ENCODE results near the gene SBNO2.

Gene SBNO2

DNA sequence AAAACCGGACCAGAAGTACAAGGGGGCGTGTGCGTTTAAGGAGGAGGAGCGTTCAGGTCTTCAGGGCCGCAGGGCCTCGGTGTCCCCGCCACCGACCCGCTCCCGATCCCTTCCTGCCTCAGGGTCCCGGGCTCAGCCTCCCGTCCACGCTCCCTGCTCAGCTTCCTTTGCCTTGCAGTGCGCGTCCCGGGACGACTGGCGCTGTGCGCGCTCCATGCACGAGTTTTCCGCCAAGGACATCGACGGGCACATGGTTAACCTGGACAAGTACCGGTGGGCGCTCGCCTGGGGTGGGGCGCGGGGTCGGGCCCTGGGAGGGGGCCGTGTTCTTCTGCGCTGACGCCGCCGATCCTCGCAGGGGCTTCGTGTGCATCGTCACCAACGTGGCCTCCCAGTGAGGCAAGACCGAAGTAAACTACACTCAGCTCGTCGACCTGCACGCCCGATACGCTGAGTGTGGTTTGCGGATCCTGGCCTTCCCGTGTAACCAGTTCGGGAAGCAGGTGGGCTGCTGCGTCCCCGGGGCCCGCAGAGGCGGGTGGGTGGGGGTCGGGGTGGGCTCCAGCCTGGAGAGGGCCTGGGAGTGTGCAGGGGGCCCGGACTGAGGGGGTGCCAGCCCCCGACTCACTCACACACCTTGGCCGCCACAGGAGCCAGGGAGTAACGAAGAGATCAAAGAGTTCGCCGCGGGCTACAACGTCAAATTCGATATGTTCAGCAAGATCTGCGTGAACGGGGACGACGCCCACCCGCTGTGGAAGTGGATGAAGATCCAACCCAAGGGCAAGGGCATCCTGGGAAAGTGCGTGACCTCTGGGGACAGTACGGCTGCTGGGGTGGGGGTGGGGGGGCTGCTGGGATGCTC, 68.8 kb downstream of the SBNO2 start:
- peak; percentile 19 for DNase-seq

DNA sequence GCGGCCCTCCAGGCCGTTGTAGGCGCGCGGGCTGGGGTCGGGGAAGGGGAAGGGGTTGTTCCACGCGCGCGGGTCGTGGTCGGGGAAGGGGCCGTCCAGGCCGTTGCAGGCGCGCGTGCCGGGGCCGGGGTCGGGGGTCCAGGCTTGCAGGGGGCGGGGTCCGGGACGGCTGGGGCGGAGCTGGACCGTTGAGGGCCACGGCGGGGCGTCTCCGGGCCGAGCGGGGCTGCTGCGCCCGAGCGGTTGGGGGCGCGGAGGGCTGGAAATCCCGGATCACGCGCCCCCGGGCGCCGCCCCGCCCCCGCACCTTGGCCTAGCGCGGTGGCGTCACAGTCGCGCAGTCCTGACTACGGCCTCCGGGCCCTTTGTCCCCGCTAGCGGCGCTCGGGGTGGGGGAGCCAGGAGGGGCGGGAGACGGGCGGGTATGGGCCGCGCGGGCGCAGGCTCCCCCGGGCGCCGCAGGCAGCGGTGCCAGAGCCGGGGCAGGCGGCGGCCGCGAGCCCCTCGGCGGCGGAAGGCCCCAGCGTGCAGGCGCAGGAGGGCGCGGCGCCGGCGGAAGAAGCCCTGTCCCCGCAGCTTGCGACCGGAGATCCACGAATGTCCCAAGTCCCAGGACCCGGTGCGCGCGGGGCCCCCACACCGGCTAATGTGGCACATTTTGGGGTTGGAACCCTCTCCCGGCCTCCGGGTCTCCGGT, 69.6 kb downstream of the SBNO2 start:
- peak; percentile 88 for DNase-seq

DNA sequence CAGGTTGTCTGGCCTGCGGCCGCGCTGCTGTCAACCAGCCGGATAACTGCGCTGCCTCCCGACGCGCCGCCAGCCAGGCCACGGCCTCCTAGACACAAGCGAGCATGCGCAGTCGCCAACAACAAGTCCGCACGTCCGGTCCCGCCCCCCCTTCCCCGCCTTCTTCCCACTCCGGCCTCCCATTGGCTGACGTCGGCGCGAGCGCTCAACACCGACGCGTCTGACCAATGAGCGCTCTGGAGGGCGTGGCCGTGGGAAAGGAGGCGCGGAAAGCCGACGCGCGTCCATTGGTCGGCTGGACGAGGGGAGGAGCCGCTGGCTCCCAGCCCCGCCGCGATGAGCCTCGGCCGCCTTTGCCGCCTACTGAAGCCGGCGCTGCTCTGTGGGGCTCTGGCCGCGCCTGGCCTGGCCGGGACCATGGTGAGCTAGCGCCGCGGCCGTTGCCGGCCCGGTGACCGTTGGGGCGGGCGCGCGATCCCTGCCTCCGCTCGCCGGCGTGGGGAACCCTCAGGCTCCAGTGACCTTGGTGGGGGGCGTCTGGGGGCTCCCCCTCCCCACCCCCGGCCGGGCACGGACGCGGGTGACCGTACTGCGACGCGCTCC, 70.3 kb downstream of the SBNO2 start, which contains the start of gene GPX4:
GPX4 (plus strand) TSS at position 287 of the 603 bp plus-strand sequence; CDS start at position 337, 50 bp downstream.
- peak; percentile 100 for DNase-seq

GRCh38 chr19:1103132-1103707, 70.8 kb downstream of the SBNO2 start:
- DNase-seq: no peak

- no peak for DNase-seq
Observed at GRCh38 chr19:1102407-1103131, 71.5 kb downstream of the SBNO2 start.

GRCh38 chr19:1101337-1101698, 72.8 kb downstream of the SBNO2 start:
- no peak for DNase-seq

GRCh38 chr19:1098177-1099051, 75.7 kb downstream of the SBNO2 start:
- no peak for DNase-seq

GRCh38 chr19:1097810-1098176, 76.3 kb downstream of the SBNO2 start:
- DNase-seq: no peak

GRCh38 chr19:1094978-1095701, 78.9 kb downstream of the SBNO2 start, which contains the start of gene POLR2E:
Gene POLR2E, minus strand, starts transcription at chr19:1095375. Its CDS starts 60 bp downstream, at chr19:1095315.
- DNase-seq: peak; percentile 98

GRCh38 chr19:1094655-1094977, 79.5 kb downstream of the SBNO2 start:
- DNase-seq: no peak

- no peak for DNase-seq
Observed at GRCh38 chr19:1093811-1094553, 80.1 kb downstream of the SBNO2 start.

- no peak for DNase-seq
Observed at GRCh38 chr19:1093330-1093729, 80.7 kb downstream of the SBNO2 start.

- DNase-seq: no peak
Observed at GRCh38 chr19:1091544-1092175, 82.4 kb downstream of the SBNO2 start.

GRCh38 chr19:1090731-1091543, 83.1 kb downstream of the SBNO2 start:
- no peak for DNase-seq

GRCh38 chr19:1089891-1090290, 84.2 kb downstream of the SBNO2 start:
- DNase-seq: no peak

- no peak for DNase-seq
Observed at GRCh38 chr19:1089126-1089771, 84.8 kb downstream of the SBNO2 start.

GRCh38 chr19:1088416-1089010, 85.6 kb downstream of the SBNO2 start:
- no peak for DNase-seq

Data from RPMI8226 (cell line).